ENCODE data around the gene AHRR.

DNA sequence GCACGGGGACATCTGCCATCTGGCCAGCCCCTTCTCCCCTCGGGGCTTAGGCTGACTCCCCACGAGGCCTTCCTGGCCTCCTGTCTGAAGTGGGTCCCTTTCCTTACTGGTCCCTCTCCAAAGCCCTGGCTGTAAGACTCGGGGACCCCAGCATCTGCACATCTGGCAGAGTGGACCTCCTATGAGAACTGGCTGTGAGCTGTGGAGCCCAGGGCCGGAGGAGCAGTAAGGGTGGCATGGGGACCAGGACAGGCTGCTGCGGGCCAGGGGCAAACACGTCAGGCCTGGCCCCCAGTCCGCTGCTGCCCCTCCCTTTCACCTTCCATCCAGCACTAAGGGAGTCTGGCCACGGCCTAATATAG is 155.3 kb downstream of the AHRR start:
- TF ChIP-seq FOXM1 (IDR thresholded peaks at IDR 0.05; ENCODE audit: borderline replicate concordance) (no peak), NFRKB (IDR thresholded peaks at IDR 0.05) (no peak)
